ENCODE results near the gene CCM2L.

The CCM2L gene

GRCh38 chr20:32069711-32070110, 59.5 kb downstream of the CCM2L start:
- no peak overlapping the region for H3K4me3 ChIP-seq (ENCODE audit: low read depth, low read length)
- no peak for TF ChIP-seq CTCF (IDR thresholded peaks at IDR 0.05; ENCODE audit: low read depth, low read length)

GRCh38 chr20:32070282-32070681, 60.0 kb downstream of the CCM2L start:
- TF ChIP-seq CTCF (IDR thresholded peaks at IDR 0.05; ENCODE audit: low read depth, low read length): no peak
- H3K4me3 ChIP-seq (ENCODE audit: low read depth, low read length): no peak overlapping the region

GRCh38 chr20:32070690-32071213, 60.5 kb downstream of the CCM2L start:
- no peak for TF ChIP-seq CTCF (IDR thresholded peaks at IDR 0.05; ENCODE audit: low read depth, low read length)
- no peak overlapping the region for H3K4me3 ChIP-seq (ENCODE audit: low read depth, low read length)

GRCh38 chr20:32071395-32072167, 61.3 kb downstream of the CCM2L start:
- no peak for TF ChIP-seq CTCF (IDR thresholded peaks at IDR 0.05; ENCODE audit: low read depth, low read length)
- H3K4me3 ChIP-seq (ENCODE audit: low read depth, low read length): no peak overlapping the region

GRCh38 chr20:32072168-32072750, 62.0 kb downstream of the CCM2L start:
- no peak overlapping the region for H3K4me3 ChIP-seq (ENCODE audit: low read depth, low read length)
- no peak for TF ChIP-seq CTCF (IDR thresholded peaks at IDR 0.05; ENCODE audit: low read depth, low read length)

GRCh38 chr20:32075534-32075933, 65.3 kb downstream of the CCM2L start:
- H3K4me3 ChIP-seq (ENCODE audit: low read depth, low read length): no peak overlapping the region
- TF ChIP-seq CTCF (IDR thresholded peaks at IDR 0.05; ENCODE audit: low read depth, low read length): no peak

- no peak for TF ChIP-seq CTCF (IDR thresholded peaks at IDR 0.05; ENCODE audit: low read depth, low read length)
- H3K4me3 ChIP-seq (ENCODE audit: low read depth, low read length): no peak overlapping the region
Measured at GRCh38 chr20:32077190-32077589, 67.0 kb downstream of the CCM2L start.

Data from WI38 (cell line).